Central memory CD8-positive, alpha-beta T cell (primary cell): ENCODE data around the gene TNK2.

Experiments used
- ATAC-seq: fragments of 150-1000 bp; cut with Tn5 transposase; replicated peaks from 2 replicates; pipeline ENCODE4 v1.10.0; 2022; ENCODE audit warnings: mild to moderate bottlenecking, moderate FRiP score, moderate number of reproducible peaks; ENCODE audit not compliant: poor library complexity, severe bottlenecking; ENCODE audit errors: extremely low read depth
- DNase-seq, 2 donors: peaks; one replicate each; pipeline ENCODE4 v3.0.0; 2021; ENCODE audit warnings: low spot score in 2 of 2
- H3K27ac Mint-ChIP-seq: one replicate; pipeline ENCODE4 v1.8.0; 2022; ENCODE audit warnings: low read depth, mild to moderate bottlenecking, moderate library complexity, mixed read lengths
- H3K27me3 Mint-ChIP-seq: one replicate; pipeline ENCODE4 v1.8.0; 2022; ENCODE audit warnings: mixed read lengths
- H3K36me3 Mint-ChIP-seq: one replicate; pipeline ENCODE4 v1.8.0; 2022; ENCODE audit warnings: mild to moderate bottlenecking, moderate library complexity, mixed read lengths; ENCODE audit not compliant: insufficient read depth
- H3K4me1 Mint-ChIP-seq: one replicate; pipeline ENCODE4 v1.8.0; 2022; ENCODE audit warnings: mixed read lengths
- H3K4me3 Mint-ChIP-seq: one replicate; pipeline ENCODE4 v1.8.0; 2022; ENCODE audit warnings: mild to moderate bottlenecking, moderate library complexity, mixed read lengths
- H3K9me3 Mint-ChIP-seq: one replicate; pipeline ENCODE4 v1.8.0; 2022; ENCODE audit warnings: mixed read lengths

The TNK2 gene

DNA sequence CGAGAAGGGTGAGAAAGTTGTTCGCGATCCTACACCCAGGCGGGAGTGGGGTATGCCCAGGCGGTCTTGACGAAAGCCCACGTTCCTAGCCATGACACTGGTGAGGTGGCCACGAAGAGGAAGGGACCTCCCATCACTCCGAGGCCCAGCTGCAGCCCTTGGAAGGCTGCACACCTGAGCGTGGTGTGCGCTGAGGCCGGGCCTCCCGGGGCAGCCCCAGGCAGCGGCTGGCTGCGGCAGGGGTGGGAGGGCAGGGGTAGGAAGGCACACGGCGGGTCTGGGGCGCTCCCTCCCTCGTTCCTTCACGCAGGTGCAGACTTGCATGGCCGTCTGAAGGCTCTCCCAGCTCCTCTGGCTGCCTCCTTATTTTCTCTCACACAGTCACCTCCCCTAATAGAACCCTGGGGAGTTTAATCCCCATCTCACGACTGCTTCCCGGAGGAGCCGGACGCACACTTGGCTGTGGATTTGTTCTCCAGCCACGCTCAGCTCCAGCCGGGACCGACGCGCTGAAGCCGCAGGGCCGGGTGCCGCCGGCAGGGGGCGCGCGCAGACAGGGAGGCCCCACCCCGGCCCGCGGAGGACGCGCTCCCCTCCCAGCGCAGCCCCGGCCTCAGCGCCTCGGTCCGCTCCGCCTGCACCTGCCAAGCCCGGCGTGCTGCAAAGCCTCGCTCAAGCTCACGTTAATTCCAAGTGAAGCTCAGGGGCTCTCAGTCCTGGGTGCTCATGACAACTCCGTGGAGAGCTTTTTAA, 58.9 kb downstream of the TNK2 start:
- H3K36me3 Mint-ChIP-seq, result peaks cover 4% of the 10 kb centered on the region
- H3K4me1 Mint-ChIP-seq, result peaks cover 11% of the 10 kb centered on the region
- H3K9me3 Mint-ChIP-seq, result no peaks in the 10 kb centered on the region
- no peak overlapping the region for H3K4me3 Mint-ChIP-seq
- H3K27ac Mint-ChIP-seq, result no peak overlapping the region
- peak; percentile 71 for ATAC-seq
- peak in 1 of 2 donors; percentile 40 for DNase-seq
- H3K27me3 Mint-ChIP-seq, result peaks cover 16% of the 10 kb centered on the region

- peaks cover 4% of the 10 kb centered on the region for H3K36me3 Mint-ChIP-seq
- no peak for ATAC-seq
- peaks cover 16% of the 10 kb centered on the region for H3K27me3 Mint-ChIP-seq
- DNase-seq, result no peak
- H3K4me1 Mint-ChIP-seq, result peaks cover 11% of the 10 kb centered on the region
- H3K4me3 Mint-ChIP-seq, result no peak overlapping the region
- H3K9me3 Mint-ChIP-seq, result no peaks in the 10 kb centered on the region
- no peak overlapping the region for H3K27ac Mint-ChIP-seq
Observed at GRCh38 chr3:195847055-195847950, 61.0 kb downstream of the TNK2 start.

- DNase-seq (no peak), ATAC-seq (no peak)
- H3K9me3 Mint-ChIP-seq, result no peaks in the 10 kb centered on the region
- peaks cover 16% of the 10 kb centered on the region for H3K27me3 Mint-ChIP-seq
- no peak overlapping the region for H3K27ac Mint-ChIP-seq
- no peak overlapping the region for H3K4me3 Mint-ChIP-seq
- no peaks in the 10 kb centered on the region for H3K36me3 Mint-ChIP-seq
- H3K4me1 Mint-ChIP-seq, result peaks cover 4% of the 10 kb centered on the region
Observed at GRCh38 chr3:195845483-195845882, 62.9 kb downstream of the TNK2 start.

GRCh38 chr3:195844671-195845218, 63.6 kb downstream of the TNK2 start:
- Mint-ChIP-seq H3K4me3 (no peak overlapping the region), H3K27ac (peak overlapping the region; percentile 76), H3K27me3 (peaks cover 16% of the 10 kb centered on the region), H3K4me1 (peaks cover 2% of the 10 kb centered on the region), H3K9me3 (no peaks in the 10 kb centered on the region), H3K36me3 (no peaks in the 10 kb centered on the region)
- DNase-seq (no peak), ATAC-seq (no peak)

DNA sequence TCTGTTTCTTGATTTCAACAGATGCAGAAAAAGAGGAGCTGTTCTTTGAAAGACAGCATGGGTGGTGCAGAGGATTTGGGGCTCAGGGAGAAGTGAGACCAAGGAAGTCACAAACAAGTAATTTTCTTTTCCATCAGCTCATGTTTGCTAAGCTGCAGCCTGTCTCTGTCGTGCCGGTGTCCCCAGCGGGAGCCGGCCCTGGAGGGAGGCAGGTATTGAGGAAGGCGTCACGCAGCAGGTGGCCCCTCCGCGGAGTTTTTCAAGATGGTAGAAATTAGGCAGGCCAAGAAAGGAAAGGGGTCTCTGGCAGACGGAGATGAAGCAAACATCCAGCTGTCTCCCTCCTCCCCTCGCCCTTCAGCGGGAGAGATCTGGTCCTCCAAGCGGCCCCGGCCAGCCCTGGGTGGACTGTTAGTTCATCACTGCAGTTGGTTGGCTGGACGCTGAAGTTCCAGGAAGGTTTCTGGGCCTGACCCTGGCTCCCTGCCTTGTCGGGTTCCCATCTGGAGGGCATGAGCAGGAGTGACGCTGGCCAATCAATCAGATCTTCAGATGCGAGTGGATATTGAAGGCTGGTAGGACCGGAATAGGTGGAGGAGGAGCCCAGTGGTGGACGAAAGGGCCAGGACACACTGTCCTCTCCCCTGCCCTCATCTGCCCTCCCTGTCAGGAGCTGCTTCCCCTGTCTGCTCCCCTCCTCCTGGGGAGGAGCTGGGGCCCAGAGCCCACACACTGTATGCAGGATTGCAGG, 68.9 kb downstream of the TNK2 start:
- H3K4me3 Mint-ChIP-seq, result no peak overlapping the region
- no peaks in the 10 kb centered on the region for H3K36me3 Mint-ChIP-seq
- H3K4me1 Mint-ChIP-seq, result no peaks in the 10 kb centered on the region
- no peak overlapping the region for H3K27ac Mint-ChIP-seq
- DNase-seq, result no peak
- no peaks in the 10 kb centered on the region for H3K9me3 Mint-ChIP-seq
- H3K27me3 Mint-ChIP-seq, result peaks cover 25% of the 10 kb centered on the region
- ATAC-seq, result no peak

GRCh38 chr3:195838714-195839113, 69.6 kb downstream of the TNK2 start:
- no peak overlapping the region for H3K27ac Mint-ChIP-seq
- no peaks in the 10 kb centered on the region for H3K4me1 Mint-ChIP-seq
- no peaks in the 10 kb centered on the region for H3K9me3 Mint-ChIP-seq
- H3K36me3 Mint-ChIP-seq, result no peaks in the 10 kb centered on the region
- DNase-seq (no peak), ATAC-seq (no peak)
- no peak overlapping the region for H3K4me3 Mint-ChIP-seq
- peaks cover 25% of the 10 kb centered on the region for H3K27me3 Mint-ChIP-seq

GRCh38 chr3:195836476-195837135, 71.7 kb downstream of the TNK2 start:
- Mint-ChIP-seq H3K9me3 (no peaks in the 10 kb centered on the region), H3K27ac (no peak overlapping the region), H3K36me3 (no peaks in the 10 kb centered on the region), H3K4me1 (no peaks in the 10 kb centered on the region), H3K27me3 (peaks cover 25% of the 10 kb centered on the region), H3K4me3 (no peak overlapping the region)
- DNase-seq (no peak), ATAC-seq (no peak)

- no peaks in the 10 kb centered on the region for H3K9me3 Mint-ChIP-seq
- no peak for ATAC-seq
- no peak overlapping the region for H3K4me3 Mint-ChIP-seq
- DNase-seq, result no peak
- no peaks in the 10 kb centered on the region for H3K4me1 Mint-ChIP-seq
- H3K27ac Mint-ChIP-seq, result no peak overlapping the region
- H3K27me3 Mint-ChIP-seq, result peaks cover 25% of the 10 kb centered on the region
- H3K36me3 Mint-ChIP-seq, result no peaks in the 10 kb centered on the region
Observed at GRCh38 chr3:195835791-195836190, 72.6 kb downstream of the TNK2 start.

DNA sequence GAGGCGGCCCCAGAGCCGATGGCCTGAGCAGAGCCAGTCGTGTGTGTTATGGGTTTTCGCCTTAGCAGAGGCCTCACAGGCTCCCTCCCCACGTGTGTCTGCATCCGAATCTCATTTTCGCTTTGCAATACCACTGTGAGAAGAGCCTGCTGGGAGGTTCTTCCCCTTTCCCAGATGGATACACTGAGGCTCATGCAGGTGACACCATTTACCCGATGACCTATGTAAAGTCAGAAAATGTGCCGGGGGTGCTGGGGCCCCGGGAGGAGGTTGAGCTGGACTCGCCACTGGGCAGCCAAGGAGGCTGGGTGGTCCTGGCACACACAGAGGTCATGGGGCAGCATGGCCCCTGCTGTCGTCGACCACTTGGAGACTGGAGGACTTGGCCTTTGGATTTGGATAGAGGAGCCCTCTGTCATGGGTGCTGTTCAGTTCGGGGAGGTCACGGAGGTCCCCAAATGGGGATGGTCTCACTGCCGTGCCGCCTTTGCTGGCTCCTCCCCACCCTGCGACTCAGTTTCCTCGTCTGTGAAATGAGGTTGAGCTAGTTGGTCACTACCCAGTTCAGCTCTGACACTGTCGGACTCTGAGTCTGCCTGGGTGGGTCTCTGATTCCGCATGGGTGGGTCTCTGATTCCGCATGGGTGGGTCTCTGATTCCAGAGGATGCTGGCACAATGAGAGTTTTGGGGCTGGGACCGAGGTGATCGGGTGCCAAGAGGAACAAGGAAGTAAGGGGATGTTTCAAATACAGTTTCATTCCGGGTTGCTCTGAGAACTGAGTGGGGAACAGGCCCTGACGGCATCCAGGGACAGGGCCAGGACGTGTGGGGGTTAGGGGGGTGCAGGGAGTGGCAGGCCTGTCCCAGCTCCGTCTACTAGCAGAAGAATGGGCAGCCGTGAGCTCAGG, 73.4 kb downstream of the TNK2 start:
- ATAC-seq (no peak), DNase-seq (no peak)
- Mint-ChIP-seq H3K4me1 (no peaks in the 10 kb centered on the region), H3K27me3 (peaks cover 26% of the 10 kb centered on the region), H3K9me3 (no peaks in the 10 kb centered on the region), H3K27ac (no peak overlapping the region), H3K4me3 (no peak overlapping the region), H3K36me3 (no peaks in the 10 kb centered on the region)

GRCh38 chr3:195829897-195830254, 78.5 kb downstream of the TNK2 start:
- H3K9me3 Mint-ChIP-seq, result no peaks in the 10 kb centered on the region
- peak overlapping the region; percentile 7 for H3K27ac Mint-ChIP-seq
- H3K36me3 Mint-ChIP-seq, result no peaks in the 10 kb centered on the region
- no peak for ATAC-seq
- H3K27me3 Mint-ChIP-seq, result peaks cover 17% of the 10 kb centered on the region
- no peak overlapping the region for H3K4me3 Mint-ChIP-seq
- DNase-seq, result no peak
- no peaks in the 10 kb centered on the region for H3K4me1 Mint-ChIP-seq

GRCh38 chr3:195828762-195829161, 79.6 kb downstream of the TNK2 start:
- Mint-ChIP-seq H3K27ac (no peak overlapping the region), H3K27me3 (peaks cover 20% of the 10 kb centered on the region), H3K4me1 (no peaks in the 10 kb centered on the region), H3K4me3 (no peak overlapping the region), H3K9me3 (no peaks in the 10 kb centered on the region), H3K36me3 (no peaks in the 10 kb centered on the region)
- no peak for ATAC-seq
- no peak for DNase-seq
